K562 (cell line): Measurements from ENCODE around the gene SERPINI2. TPM values are rescaled to one million over a fixed set of nuclear protein-coding genes. Genes with fewer than 3 reads are reported as not detected.

Experiments
- ATAC-seq: fragments of 200-7000 bp; cut with Tn5 transposase; 3 replicates; pipeline ENCODE4 v1.9.1; 2020; ENCODE audit warnings: moderate library complexity
- BruUV-seq: library from RNA; stranded (reverse); fragments of 400-500 nt; replicated peaks from 2 replicates; lab custom pipeline; 2021; lab: Mats Ljungman, UMichigan
- CTCF ChIA-PET: fragments of 300-600 bp; formaldehyde crosslinking; extraction: SDS; loops from one replicate; lab custom pipeline; 2021; ENCODE audit warnings: low intra/inter-chr PET ratio; lab: Yijun Ruan, JAX
- POLR2A ChIA-PET: fragments of 300-600, 350-650 bp; sonication (Branson Sonifier 250); formaldehyde crosslinking; extraction: SDS; loops from one replicate; lab custom pipeline; 2021; ENCODE audit warnings: antibody characterized with exemption, inconsistent platforms; lab: Yijun Ruan, JAX
- DNase-seq, 4 experiments: peaks; one replicate each; pipeline versions ENCODE4 v3.0.0 to v3.0.0-alpha.2; 2011 to 2018; ENCODE audit warnings: low spot score in 3 of 4, mixed read lengths in 3 of 4; ENCODE audit errors: extremely low read depth in 1 of 4
- FAIRE-seq: peaks from 2 replicates; lab custom pipeline; 2011; peaks lifted over from hg19 to GRCh38; lab: Jason Lieb, UNC
- H2AFZ ChIP-seq: 2 replicates; pipeline ENCODE4 v1.6.0; 2011; ENCODE audit warnings: low read depth, low read length, control low read depth, inconsistent platforms
- H3K27ac ChIP-seq: fragments of 200-600 bp; 3 replicates; pipeline ENCODE4 v1.8.0; 2011; ENCODE audit warnings: low read depth, mild to moderate bottlenecking, control low read depth, inconsistent platforms, low read length, moderate library complexity, mixed read lengths; ENCODE audit errors: extremely low read depth
- H3K27me3 ChIP-seq, 2 experiments: fragments of 300-600 bp in 1 of 2; 2 replicates in 1 of 2; 3 replicates in 1 of 2; pipeline versions ENCODE4 v1.6.0 to v1.8.0; 2011; ENCODE audit warnings: inconsistent platforms in 2 of 2, low read length in 2 of 2, mild to moderate bottlenecking in 1 of 2, mixed read lengths in 1 of 2, moderate library complexity in 1 of 2; ENCODE audit not compliant: control insufficient read depth in 2 of 2, insufficient read depth in 2 of 2
- H3K36me3 ChIP-seq: fragments of 300-600 bp; 3 replicates; pipeline ENCODE4 v1.8.0; 2011; ENCODE audit warnings: mild to moderate bottlenecking, low read length, inconsistent platforms; ENCODE audit not compliant: control insufficient read depth, insufficient read depth
- H3K4me1 ChIP-seq, 2 experiments: fragments of 200-600 bp in 1 of 2; replicated peaks in 1 of 2; 2 replicates in 1 of 2; 3 replicates in 1 of 2; pipeline versions ENCODE4 v1.5.1 to v1.8.0; 2011; ENCODE audit warnings: inconsistent platforms in 2 of 2, low read length in 2 of 2, mild to moderate bottlenecking in 1 of 2, mixed read lengths in 1 of 2, moderate library complexity in 1 of 2; ENCODE audit not compliant: control insufficient read depth in 2 of 2, insufficient read depth in 2 of 2
- H3K4me2 ChIP-seq: 2 replicates; pipeline ENCODE4 v1.6.1; 2011; ENCODE audit warnings: low read length, control low read depth, inconsistent platforms, mixed read lengths; ENCODE audit not compliant: insufficient read depth
- H3K4me3 ChIP-seq: fragments of 200-600 bp; sonication (generic), shearing (Covaris generic); 2 replicates; pipeline ENCODE4 v1.5.1; 2016; ENCODE audit warnings: control low read depth, inconsistent platforms
- H3K79me2 ChIP-seq: fragments of 200-600 bp; 3 replicates; pipeline ENCODE4 v1.8.0; 2011; ENCODE audit warnings: low read length, inconsistent platforms; ENCODE audit not compliant: control insufficient read depth, insufficient read depth
- H3K9ac ChIP-seq, 2 experiments: 2 replicates each; pipeline versions ENCODE4 v1.6.0 to v1.6.1; 2011; ENCODE audit warnings: low read depth in 2 of 2, low read length in 2 of 2, control low read depth in 1 of 2, inconsistent platforms in 1 of 2, mild to moderate bottlenecking in 1 of 2, mixed read lengths in 1 of 2; ENCODE audit not compliant: insufficient read depth in 1 of 2
- H3K9me1 ChIP-seq: one replicate; pipeline ENCODE4 v1.6.0; 2011; ENCODE audit warnings: inconsistent platforms, mild to moderate bottlenecking, low read length, moderate library complexity; ENCODE audit not compliant: control insufficient read depth, insufficient read depth
- H3K9me3 ChIP-seq: replicated peaks from 2 replicates; pipeline ENCODE4 v1.5.1; 2011; ENCODE audit warnings: low read depth, low read length, inconsistent platforms; ENCODE audit not compliant: control insufficient read depth, insufficient read depth
- H4K20me1 ChIP-seq: replicated peaks from 2 replicates; pipeline ENCODE4 v1.6.1; 2011; ENCODE audit warnings: low read length, inconsistent platforms, mixed read lengths; ENCODE audit not compliant: control insufficient read depth, insufficient read depth
- CEBPB ChIP-seq: fragments of 450-650 bp; IDR thresholded peaks from 2 replicates; pipeline ENCODE4 v1.6.1; 2016; ENCODE audit warnings: missing genetic modification characterization, missing compliant biosample characterization
- CTCFL ChIP-seq: IDR thresholded peaks from 2 replicates; pipeline ENCODE4 v1.6.1; 2011; ENCODE audit warnings: borderline replicate concordance, low read depth, mild to moderate bottlenecking, moderate library complexity, low read length; ENCODE audit not compliant: insufficient read depth, poor library complexity, severe bottlenecking
- ESRRB ChIP-seq: fragments of 250-450 bp; sonication (Bioruptor Pico); IDR thresholded peaks from 2 replicates; pipeline ENCODE4 v1.5.0; 2020; ENCODE audit warnings: mild to moderate bottlenecking, moderate library complexity, borderline replicate concordance
- FOXP1 ChIP-seq: sonication (generic); formaldehyde crosslinking; IDR thresholded peaks from 2 replicates; pipeline ENCODE4 v1.8.0; 2022; ENCODE audit warnings: mild to moderate bottlenecking, missing genetic modification reagents
- HDAC6 ChIP-seq: IDR thresholded peaks from 2 replicates; pipeline ENCODE4 v1.6.1; 2012; ENCODE audit warnings: low read depth, mild to moderate bottlenecking, control low read depth, inconsistent platforms, low read length, moderate library complexity
- KAT2B ChIP-seq: IDR thresholded peaks from one replicate; pipeline ENCODE4 v1.6.1; 2012; ENCODE audit warnings: low read depth, mild to moderate bottlenecking, control low read depth, inconsistent platforms, low read length, moderate library complexity
- KLF13 ChIP-seq: fragments of 450-650 bp; IDR thresholded peaks from 2 replicates; pipeline ENCODE4 v1.6.1; 2016; ENCODE audit warnings: missing genetic modification characterization, low read depth, mild to moderate bottlenecking, missing compliant biosample characterization, moderate library complexity, borderline replicate concordance
- NELFE ChIP-seq: IDR thresholded peaks from 2 replicates; pipeline ENCODE4 v1.6.1; 2011; ENCODE audit warnings: mild to moderate bottlenecking; ENCODE audit not compliant: insufficient read depth, insufficient read length
- PBX2 ChIP-seq, 2 experiments: IDR thresholded peaks in 1 of 2; conservative IDR thresholded peaks in 1 of 2; 2 replicates each; pipeline ENCODE4 v1.6.1; 2016; ENCODE audit warnings: low read depth in 2 of 2, mild to moderate bottlenecking in 1 of 2, missing compliant biosample characterization in 1 of 2, missing genetic modification characterization in 1 of 2, moderate library complexity in 1 of 2
- TOE1 ChIP-seq, 2 experiments: fragments of 450-650 bp in 1 of 2; sonication (generic) in 1 of 2; formaldehyde crosslinking in 1 of 2; IDR thresholded peaks; 2 replicates each; pipeline versions ENCODE4 v1.7.1 to v1.8.0; 2016 to 2022; ENCODE audit warnings: borderline replicate concordance in 2 of 2, mild to moderate bottlenecking in 2 of 2, antibody characterized with exemption in 1 of 2, inconsistent platforms in 1 of 2, low read depth in 1 of 2, missing genetic modification reagents in 1 of 2, moderate library complexity in 1 of 2
- U2AF1 ChIP-seq: fragments of 200-400 bp; formaldehyde crosslinking; optimal IDR thresholded peaks from 2 replicates; pipeline ENCODE3; 2017; ENCODE audit warnings: mild to moderate bottlenecking, low read depth, low read length, moderate library complexity
- ZFP36 ChIP-seq: fragments of 150-350 bp; IDR thresholded peaks from 2 replicates; pipeline ENCODE4 v1.6.1; 2018; ENCODE audit warnings: low read length, low read depth; ENCODE audit not compliant: partially characterized antibody
- ZNF253 ChIP-seq: fragments of 250-450 bp; sonication (Bioruptor Pico); conservative IDR thresholded peaks from 2 replicates; pipeline ENCODE4 v1.6.1; 2021; ENCODE audit warnings: mild to moderate bottlenecking
- ZNF583 ChIP-seq: fragments of 250-450 bp; sonication (Bioruptor Pico); IDR thresholded peaks from 2 replicates; pipeline ENCODE4 v1.4.0; 2020
- ZNF766 ChIP-seq: fragments of 200-800 bp; sonication (Bioruptor generic); conservative IDR thresholded peaks from 2 replicates; pipeline ENCODE4 v1.6.1; 2016; ENCODE audit warnings: missing genetic modification characterization, missing compliant biosample characterization
- ZNF830 ChIP-seq: fragments of 250-450 bp; sonication (Bioruptor Pico); IDR thresholded peaks from 2 replicates; pipeline ENCODE4 v1.5.0; 2021; ENCODE audit warnings: mild to moderate bottlenecking
- ZZZ3 ChIP-seq: fragments of 450-650 bp; IDR thresholded peaks from 2 replicates; pipeline ENCODE4 v1.6.1; 2016; ENCODE audit warnings: antibody characterized with exemption, mild to moderate bottlenecking, moderate library complexity
- WGBS: fragments of 100-300 bp; shearing (Covaris generic); methylation state at CpG from one replicate; pipeline ENCODE4 v1.1.6; 2016; ENCODE audit warnings: low coverage, mixed read lengths; ENCODE audit not compliant: insufficient coverage; ENCODE audit errors: missing lambda C conversion rate; 5-methylcytosine and 5-hydroxymethylcytosine counted together
- in situ Hi-C: fragments of 300-500 bp; cut with MboI; formaldehyde crosslinking; loops from 4 replicates; pipeline ENCODE4 v1.15.0; 2018; ENCODE audit warnings: inconsistent platforms, mixed read lengths
- intact Hi-C: fragments of 100-400 bp; cut with micrococcal nuclease; formaldehyde crosslinking; loops from 2 replicates; pipeline ENCODE4 v1.14.2; 2022
- polyA plus RNA-seq, 8 experiments: library from polyadenylated mRNA; depleted of rRNA in 4 of 8; stranded (reverse) in 5 of 8; unstranded in 3 of 8; fragments of >200 nt; fragmentation: Nextera tagmentation in 2 of 8; fragmentation: Illumina TruSeq in 1 of 8; extraction: Ambion mirVana in 2 of 8; extraction: Trizol in 1 of 8; gene quantifications; 2 replicates each; pipeline versions ENCODE4 v1.2.1 to v1.2.3, GENCODE V29; 2011 to 2014; ENCODE audit warnings: inconsistent platforms in 1 of 8, missing spikeins in 1 of 8
- total RNA-seq, 7 experiments: library from RNA; depleted of rRNA in 6 of 7; stranded (reverse); fragments of >200 nt in 6 of 7; fragmentation: Illumina TruSeq in 2 of 7; extraction: Trizol in 2 of 7; gene quantifications; 2 replicates each; pipeline versions ENCODE4 v1.2.1 to v1.2.3, GENCODE V29; 2011 to 2021; ENCODE audit warnings: low replicate concordance in 1 of 7

Gene SERPINI2
- total and polyA plus RNA-seq, 9 of the 15 experiments (the other 6 are each of a cell fraction or from before 2014, with no cell fraction given): not detected

- no peaks in the 10 kb centered on the region for H4K20me1 ChIP-seq
- BruUV-seq: no TSS peak
- ChIA-PET POLR2A (no interaction called here), CTCF (no interaction called here)
- no peaks in the 10 kb centered on the region for H3K9me3 ChIP-seq
- DNase-seq: no peak
- no peaks in the 10 kb centered on the region for H3K36me3 ChIP-seq
- H3K4me1 ChIP-seq: no peaks in the 10 kb centered on the region
- H3K27ac ChIP-seq: no peak overlapping the region
- H3K27me3 ChIP-seq: no peaks in the 10 kb centered on the region
- H3K4me3 ChIP-seq: no peak overlapping the region
- WGBS: 0% methylated on average over 2 of the region's 2 CpGs
- in situ Hi-C loops: no loop called here
- H3K79me2 ChIP-seq: no peaks in the 10 kb centered on the region
- intact Hi-C loops: no loop called here
- H3K4me2 ChIP-seq: no peak overlapping the region
- no peak overlapping the region for H2AFZ ChIP-seq
- no peak for FAIRE-seq
- H3K9me1 ChIP-seq: no peaks in the 10 kb centered on the region
- H3K9ac ChIP-seq: no peak overlapping the region
- no peak for ATAC-seq
- TF ChIP-seq TOE1 (IDR thresholded peaks at IDR 0.05; ENCODE audit: borderline replicate concordance): no peak
- no peak for TF ChIP-seq TOE1 (CRISPR knock-in tag; IDR thresholded peaks at IDR 0.05; ENCODE audit: borderline replicate concordance, low read depth)
- no peak for TF ChIP-seq KAT2B
- TF ChIP-seq FOXP1 (CRISPR knock-in tag): no peak
- TF ChIP-seq ZNF830 (CRISPR knock-in tag): no peak
- TF ChIP-seq CTCFL: no peak
- no peak for TF ChIP-seq PBX2 (CRISPR knock-in tag; IDR thresholded peaks at IDR 0.05; ENCODE audit: low read depth)
- no peak for TF ChIP-seq PBX2 (tag; conservative IDR thresholded peaks at IDR 0.05; ENCODE audit: low read depth)
- no peak for TF ChIP-seq ZNF766 (CRISPR knock-in tag)
- TF ChIP-seq NELFE: no peak
- TF ChIP-seq HDAC6: no peak
- no peak for TF ChIP-seq CEBPB (tag)
- no peak for TF ChIP-seq ZFP36
- no peak for TF ChIP-seq U2AF1
- no peak for TF ChIP-seq ESRRB (CRISPR knock-in tag)
- no peak for TF ChIP-seq ZNF253 (CRISPR knock-in tag)
- TF ChIP-seq KLF13 (tag): no peak
- no peak for TF ChIP-seq ZZZ3
- TF ChIP-seq ZNF583 (CRISPR knock-in tag): no peak
Measured at GRCh38 chr3:167502401-167502800, 28.6 kb upstream of the SERPINI2 start.
